CD14-positive monocyte (primary cell): Measurements from ENCODE around the gene TOM1L1. TPM values are rescaled to one million over a fixed set of nuclear protein-coding genes. Genes with fewer than 3 reads are reported as not detected.

ENCODE experiments used
- DNase-seq, 3 donors: peaks; one replicate each; pipeline ENCODE4 v3.0.0-alpha.2; 2011 to 2022
- H2AFZ ChIP-seq: 2 replicates; pipeline ENCODE4 v1.6.0; 2012; ENCODE audit warnings: mild to moderate bottlenecking, low read depth, low read length, inconsistent platforms; ENCODE audit not compliant: insufficient read depth, poor library complexity, severe bottlenecking
- H3K27ac ChIP-seq, 2 donors: 1 replicate in 1 of 2; 2 replicates in 1 of 2; pipeline ENCODE4 v1.5.1; 2012 to 2013; ENCODE audit warnings: low read length in 2 of 2, control low read depth in 1 of 2, inconsistent platforms in 1 of 2, low read depth in 1 of 2, mild to moderate bottlenecking in 1 of 2
- H3K27me3 ChIP-seq, 2 donors: one replicate each; pipeline versions ENCODE4 v1.6.0 to v1.6.1; 2011 to 2013; ENCODE audit warnings: low read length in 2 of 2; ENCODE audit not compliant: control insufficient read depth in 2 of 2, insufficient read depth in 2 of 2
- H3K36me3 ChIP-seq, 2 donors: replicated peaks in 1 of 2; 1 replicate in 1 of 2; 2 replicates in 1 of 2; pipeline versions ENCODE4 v1.5.1 to v1.6.1; 2012 to 2013; ENCODE audit warnings: low read length in 2 of 2, control low read depth in 1 of 2, inconsistent platforms in 1 of 2, mild to moderate bottlenecking in 1 of 2; ENCODE audit not compliant: insufficient read depth in 2 of 2, control insufficient read depth in 1 of 2
- H3K4me1 ChIP-seq, 2 donors: 1 replicate in 1 of 2; 2 replicates in 1 of 2; pipeline versions ENCODE4 v1.5.1 to v1.6.1; 2012 to 2013; ENCODE audit warnings: low read length in 2 of 2, control low read depth in 1 of 2, inconsistent platforms in 1 of 2, mild to moderate bottlenecking in 1 of 2, moderate library complexity in 1 of 2; ENCODE audit not compliant: insufficient read depth in 2 of 2, control insufficient read depth in 1 of 2
- H3K4me2 ChIP-seq: replicated peaks from 2 replicates; pipeline ENCODE3; 2012; ENCODE audit warnings: low read length, moderate library complexity, mild to moderate bottlenecking; ENCODE audit not compliant: poor library complexity, severe bottlenecking; ENCODE audit errors: extremely low read depth
- H3K4me3 ChIP-seq, 3 experiments: fragments of 200-600 bp in 1 of 3; sonication (generic) in 1 of 3; replicated peaks in 1 of 3; 1 replicate in 2 of 3; 2 replicates in 1 of 3; pipeline ENCODE4 v1.5.1; 2011 to 2013; ENCODE audit warnings: low read length in 3 of 3, mild to moderate bottlenecking in 3 of 3, control low read depth in 2 of 3, low read depth in 2 of 3, inconsistent platforms in 1 of 3, moderate library complexity in 1 of 3
- H3K79me2 ChIP-seq: 2 replicates; pipeline ENCODE4 v1.6.0; 2012; ENCODE audit warnings: mild to moderate bottlenecking, control low read depth, inconsistent platforms, low read length, moderate library complexity; ENCODE audit not compliant: insufficient read depth
- H3K9ac ChIP-seq: 2 replicates; pipeline ENCODE4 v1.6.0; 2017; ENCODE audit warnings: low read length, mild to moderate bottlenecking; ENCODE audit not compliant: insufficient read depth, poor library complexity, severe bottlenecking
- H3K9me3 ChIP-seq, 2 donors: replicated peaks in 1 of 2; 1 replicate in 1 of 2; 2 replicates in 1 of 2; pipeline versions ENCODE4 v1.5.1 to v1.6.1; 2012 to 2013; ENCODE audit warnings: low read length in 2 of 2, control low read depth in 1 of 2; ENCODE audit not compliant: control insufficient read depth in 1 of 2, insufficient read depth in 1 of 2
- H4K20me1 ChIP-seq: 2 replicates; pipeline ENCODE4 v1.6.0; 2012; ENCODE audit warnings: mild to moderate bottlenecking, low read length, control low read depth, moderate library complexity; ENCODE audit not compliant: insufficient read depth
- H3K27ac Mint-ChIP-seq, 7 donors: one replicate each; pipeline ENCODE4 v1.8.0; 2020; ENCODE audit warnings: mild to moderate bottlenecking in 7 of 7, mixed read lengths in 7 of 7, moderate library complexity in 6 of 7, inconsistent platforms in 2 of 7
- H3K27me3 Mint-ChIP-seq, 3 donors: one replicate each; pipeline ENCODE4 v1.8.0; 2021 to 2022; ENCODE audit warnings: low read depth in 3 of 3, mild to moderate bottlenecking in 3 of 3, mixed read lengths in 3 of 3, moderate library complexity in 3 of 3, inconsistent platforms in 1 of 3
- H3K36me3 Mint-ChIP-seq, 2 donors: one replicate each; pipeline ENCODE4 v1.8.0; 2020; ENCODE audit warnings: mixed read lengths in 2 of 2, inconsistent platforms in 1 of 2, mild to moderate bottlenecking in 1 of 2
- H3K4me1 Mint-ChIP-seq: one replicate; pipeline ENCODE4 v1.8.0; 2020; ENCODE audit warnings: mild to moderate bottlenecking, mixed read lengths
- H3K4me3 Mint-ChIP-seq, 2 donors: one replicate each; pipeline ENCODE4 v1.8.0; 2020; ENCODE audit warnings: mild to moderate bottlenecking in 2 of 2, mixed read lengths in 2 of 2, moderate library complexity in 1 of 2
- H3K9me3 Mint-ChIP-seq, 7 donors: one replicate each; pipeline ENCODE4 v1.8.0; 2020 to 2022; ENCODE audit warnings: mixed read lengths in 7 of 7, mild to moderate bottlenecking in 6 of 7, moderate library complexity in 6 of 7, inconsistent platforms in 2 of 7
- WGBS: methylation state at CpG from one replicate; pipeline ENCODE4 v1.1.5; 2013; ENCODE audit warnings: missing lambda C conversion rate; ENCODE audit not compliant: insufficient coverage; 5-methylcytosine and 5-hydroxymethylcytosine counted together
- intact Hi-C, 2 donors: fragments of 100-400 bp; cut with micrococcal nuclease; formaldehyde crosslinking; loops; one replicate each; pipeline versions ENCODE4 v1.15.0 to v1.15.1; 2023
- polyA plus RNA-seq, 3 donors: library from polyadenylated mRNA; depleted of rRNA in 1 of 3; unstranded in 2 of 3; stranded (reverse) in 1 of 3; fragments of 300-500 nt in 2 of 3; fragments of >200 nt in 1 of 3; fragmentation: Illumina TruSeq in 2 of 3; gene quantifications; 1 replicate in 2 of 3; 2 replicates in 1 of 3; pipeline ENCODE4 v1.2.3, GENCODE V29; 2012 to 2021
- TF ChIP-seq, protein P1 (sequence below): fragments of 200-600 bp; IDR thresholded peaks from one replicate; pipeline ENCODE4 v1.8.0; 2022; ENCODE audit warnings: antibody characterized with exemption, mild to moderate bottlenecking

The TOM1L1 gene
- polyA plus RNA-seq, 3 donors: 0.32 TPM; not detected in 2

DNA sequence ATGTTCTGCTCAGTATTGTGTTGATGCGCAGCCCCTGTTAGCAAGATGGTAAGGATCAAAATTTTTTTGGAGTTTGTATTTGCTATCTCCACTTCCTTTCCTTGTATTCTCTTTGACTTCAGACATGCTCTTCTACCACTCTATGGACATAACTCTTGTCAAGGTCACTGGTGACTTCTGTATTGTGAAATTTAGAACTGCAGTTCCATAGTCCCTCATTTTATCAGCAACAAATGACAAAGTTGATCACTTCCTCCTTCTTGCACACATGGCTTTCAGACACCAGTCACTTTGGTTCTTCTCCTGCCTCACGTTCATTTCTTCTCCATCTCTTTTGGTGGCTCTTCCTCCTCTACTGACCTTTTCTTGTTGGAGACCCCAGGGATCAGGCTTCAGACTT, 46.7 kb downstream of the TOM1L1 start:
- H4K20me1 ChIP-seq: no peaks in the 10 kb centered on the region
- no peak overlapping the region for H3K9ac ChIP-seq
- Mint-ChIP-seq H3K4me3 (no peak overlapping the region), H3K27ac (no peak overlapping the region), H3K9me3 (peaks cover 0 to 3% (median 0%) of the 10 kb centered on the region in 7 donors), H3K36me3 (no peaks in the 10 kb centered on the region), H3K4me1 (no peaks in the 10 kb centered on the region), H3K27me3 (peaks cover 0 to 2% (median 0%) of the 10 kb centered on the region in 3 donors)
- no peaks in the 10 kb centered on the region for H3K79me2 ChIP-seq
- WGBS: 25% methylated on average over 1 of the region's 2 CpGs
- no peak overlapping the region for H3K4me2 ChIP-seq
- H3K4me3 ChIP-seq: no peak overlapping the region
- TF ChIP-seq, protein P1, sequence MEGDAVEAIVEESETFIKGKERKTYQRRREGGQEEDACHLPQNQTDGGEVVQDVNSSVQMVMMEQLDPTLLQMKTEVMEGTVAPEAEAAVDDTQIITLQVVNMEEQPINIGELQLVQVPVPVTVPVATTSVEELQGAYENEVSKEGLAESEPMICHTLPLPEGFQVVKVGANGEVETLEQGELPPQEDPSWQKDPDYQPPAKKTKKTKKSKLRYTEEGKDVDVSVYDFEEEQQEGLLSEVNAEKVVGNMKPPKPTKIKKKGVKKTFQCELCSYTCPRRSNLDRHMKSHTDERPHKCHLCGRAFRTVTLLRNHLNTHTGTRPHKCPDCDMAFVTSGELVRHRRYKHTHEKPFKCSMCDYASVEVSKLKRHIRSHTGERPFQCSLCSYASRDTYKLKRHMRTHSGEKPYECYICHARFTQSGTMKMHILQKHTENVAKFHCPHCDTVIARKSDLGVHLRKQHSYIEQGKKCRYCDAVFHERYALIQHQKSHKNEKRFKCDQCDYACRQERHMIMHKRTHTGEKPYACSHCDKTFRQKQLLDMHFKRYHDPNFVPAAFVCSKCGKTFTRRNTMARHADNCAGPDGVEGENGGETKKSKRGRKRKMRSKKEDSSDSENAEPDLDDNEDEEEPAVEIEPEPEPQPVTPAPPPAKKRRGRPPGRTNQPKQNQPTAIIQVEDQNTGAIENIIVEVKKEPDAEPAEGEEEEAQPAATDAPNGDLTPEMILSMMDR: no peak
- no peaks in the 10 kb centered on the region for H3K36me3 ChIP-seq
- intact Hi-C loops: no loop called here
- DNase-seq: no peak
- no peaks in the 10 kb centered on the region for H3K9me3 ChIP-seq
- no peak overlapping the region for H3K27ac ChIP-seq
- H2AFZ ChIP-seq: no peak overlapping the region
- H3K27me3 ChIP-seq: no peaks in the 10 kb centered on the region
- H3K4me1 ChIP-seq: no peaks in the 10 kb centered on the region

DNA sequence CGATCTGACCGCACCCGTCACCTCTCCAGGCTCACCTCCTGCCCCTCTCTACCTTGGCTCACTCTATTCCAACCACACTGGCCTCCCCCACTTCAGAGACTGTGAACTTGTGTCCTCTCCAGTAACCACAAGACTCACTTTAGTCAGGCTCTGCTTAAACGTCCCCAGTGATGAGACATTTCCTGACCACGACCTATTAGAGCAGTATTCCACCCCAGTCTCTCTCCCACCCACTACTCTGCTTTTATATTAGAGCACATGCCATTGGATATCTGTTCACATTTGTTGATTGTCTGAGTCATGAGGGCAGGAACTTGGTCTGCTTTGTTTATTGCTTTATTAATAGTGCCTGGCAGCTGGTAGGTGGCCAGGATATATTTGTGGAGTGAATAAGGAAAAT, 47.7 kb downstream of the TOM1L1 start:
- intact Hi-C loops: no loop called here
- H3K4me1 Mint-ChIP-seq: no peaks in the 10 kb centered on the region
- no peaks in the 10 kb centered on the region for H3K36me3 Mint-ChIP-seq
- H3K4me3 Mint-ChIP-seq: no peak overlapping the region
- no peaks in the 10 kb centered on the region for H3K36me3 ChIP-seq
- H3K9me3 Mint-ChIP-seq: peaks cover 0 to 3% (median 0%) of the 10 kb centered on the region in 7 donors
- H3K27me3 ChIP-seq: no peaks in the 10 kb centered on the region
- 75% methylated on average over 4 of the region's 5 CpGs for WGBS
- H3K27me3 Mint-ChIP-seq: peaks cover 0 to 2% (median 0%) of the 10 kb centered on the region in 3 donors
- H2AFZ ChIP-seq: no peak overlapping the region
- no peak overlapping the region for H3K4me2 ChIP-seq
- no peak for DNase-seq
- H3K4me3 ChIP-seq: no peak overlapping the region
- no peak overlapping the region for H3K27ac Mint-ChIP-seq
- H3K9ac ChIP-seq: no peak overlapping the region
- no peaks in the 10 kb centered on the region for H4K20me1 ChIP-seq
- H3K27ac ChIP-seq: no peak overlapping the region
- no peaks in the 10 kb centered on the region for H3K4me1 ChIP-seq
- H3K9me3 ChIP-seq: no peaks in the 10 kb centered on the region
- no peaks in the 10 kb centered on the region for H3K79me2 ChIP-seq
- TF ChIP-seq, protein P1: no peak
